Activated CD8-positive, alpha-beta T cell treated with anti-CD3 and anti-CD28 coated beads, Interleukin-2, amount 10 ng/mL, durations not matched to agents 7 days and 5 days (primary cell): ENCODE measurements around the gene KCNMB2. TPM values are rescaled to one million over a fixed set of nuclear protein-coding genes. Genes with fewer than 3 reads are reported as not detected.
"Not testable (repeated sequence)": the region's sequence is repeated elsewhere in the genome, so short reads cannot be mapped to it uniquely, and the experiment has no call there.

Experiments
- ATAC-seq: fragments of 150-1000 bp; cut with Tn5 transposase; one replicate; pipeline ENCODE4 v1.10.0; 2021; ENCODE audit warnings: moderate library complexity
- CTCF ChIA-PET: fragments of 350-600 bp; sonication (Branson Sonifier 250); formaldehyde crosslinking; loops from one replicate; lab custom pipeline; 2021; ENCODE audit warnings: antibody characterized with exemption; lab: Charles Lee
- POLR2A ChIA-PET: fragments of 350-600 bp; sonication (Branson Sonifier 250); formaldehyde crosslinking; loops from one replicate; lab custom pipeline; 2021; ENCODE audit warnings: antibody characterized with exemption; lab: Charles Lee
- DNase-seq: peaks from one replicate; pipeline ENCODE4 v3.0.0-alpha.2; 2020
- H3K27ac Mint-ChIP-seq: one replicate; pipeline ENCODE4 v1.8.0; 2021; ENCODE audit warnings: mild to moderate bottlenecking, mixed read lengths
- H3K27me3 Mint-ChIP-seq: one replicate; pipeline ENCODE4 v1.8.0; 2021; ENCODE audit warnings: low read depth, mixed read lengths
- H3K36me3 Mint-ChIP-seq: one replicate; pipeline ENCODE4 v1.8.0; 2021; ENCODE audit warnings: low read depth, mixed read lengths
- H3K4me1 Mint-ChIP-seq: one replicate; pipeline ENCODE4 v1.8.0; 2021; ENCODE audit warnings: low read depth, mixed read lengths
- H3K4me3 Mint-ChIP-seq: one replicate; pipeline ENCODE4 v1.8.0; 2021; ENCODE audit warnings: mild to moderate bottlenecking, mixed read lengths
- H3K9me3 Mint-ChIP-seq: one replicate; pipeline ENCODE4 v1.8.0; 2022; ENCODE audit warnings: mixed read lengths; ENCODE audit not compliant: insufficient read depth
- total RNA-seq, 2 experiments: library from RNA; stranded (reverse); gene quantifications; one replicate each; pipeline ENCODE4 v1.2.3, GENCODE V29; 2021

Gene KCNMB2
- total RNA-seq, 2 experiments from 2014 or later: not detected

DNA sequence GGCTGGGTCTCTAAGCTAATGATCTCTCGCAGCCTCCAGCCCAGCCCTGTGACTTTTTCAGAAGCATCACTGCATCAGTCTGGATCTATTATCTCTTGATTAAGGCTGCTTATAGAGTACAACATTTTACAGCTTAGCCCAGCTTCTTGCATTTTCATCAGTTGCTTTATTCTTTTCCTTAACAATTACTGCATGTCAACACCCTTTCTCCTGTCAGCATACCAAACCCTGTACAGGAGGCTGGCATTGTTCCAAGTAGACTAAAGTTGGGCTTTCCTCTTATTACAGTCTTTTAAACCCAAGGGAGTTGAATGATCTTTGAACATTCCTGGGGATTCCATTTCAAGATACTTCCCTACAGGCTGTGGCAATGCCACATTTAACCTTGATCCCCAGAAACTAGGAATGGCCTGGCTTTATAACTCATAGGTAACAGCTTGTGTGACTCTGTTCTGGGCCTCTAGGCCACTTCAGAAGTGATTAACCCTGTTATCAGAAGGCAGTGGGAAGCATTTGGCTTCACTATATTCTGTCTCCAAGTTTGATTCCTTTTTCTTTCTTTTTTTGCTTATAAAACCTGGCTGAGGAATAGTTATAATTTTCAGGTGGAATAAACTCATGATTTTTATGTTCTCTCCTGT, 182.9 kb downstream of the KCNMB2 start:
- ChIA-PET POLR2A (no interaction called here), CTCF (no interaction called here)
- no peaks in the 10 kb centered on the region for H3K9me3 Mint-ChIP-seq
- no peaks in the 10 kb centered on the region for H3K27me3 Mint-ChIP-seq
- H3K4me1 Mint-ChIP-seq: no peaks in the 10 kb centered on the region
- H3K27ac Mint-ChIP-seq: no peak overlapping the region
- DNase-seq (no peak), ATAC-seq (no peak)
- H3K4me3 Mint-ChIP-seq: no peak overlapping the region
- H3K36me3 Mint-ChIP-seq: no peaks in the 10 kb centered on the region

DNA sequence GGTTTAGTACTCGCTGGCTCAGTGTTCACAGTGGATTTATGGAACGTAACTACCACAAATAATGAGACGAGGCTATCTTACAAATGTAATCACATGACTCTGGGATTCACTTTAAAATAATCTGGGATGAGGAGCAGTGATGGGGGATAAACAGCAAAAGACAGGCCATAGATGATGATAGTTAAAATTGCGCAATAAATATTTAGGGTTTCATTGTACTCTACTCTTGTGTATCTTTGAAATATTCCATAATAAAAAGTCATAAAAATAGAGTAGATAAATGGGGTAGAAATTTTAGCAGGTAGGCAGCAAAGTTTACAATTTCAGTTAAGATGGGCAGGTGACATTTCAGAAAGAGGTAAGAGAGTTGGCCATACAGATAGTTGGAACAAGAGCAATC, 196.6 kb downstream of the KCNMB2 start:
- H3K4me1 Mint-ChIP-seq: no peaks in the 10 kb centered on the region
- no peaks in the 10 kb centered on the region for H3K9me3 Mint-ChIP-seq
- no peak for ATAC-seq
- no peaks in the 10 kb centered on the region for H3K27me3 Mint-ChIP-seq
- ChIA-PET CTCF (no interaction called here), POLR2A (no interaction called here)
- no peak for DNase-seq
- no peak overlapping the region for H3K4me3 Mint-ChIP-seq
- H3K27ac Mint-ChIP-seq: no peak overlapping the region
- no peaks in the 10 kb centered on the region for H3K36me3 Mint-ChIP-seq

- CTCF ChIA-PET: no interaction called here
- Mint-ChIP-seq H3K9me3 (no peaks in the 10 kb centered on the region), H3K27me3 (no peaks in the 10 kb centered on the region), H3K36me3 (no peaks in the 10 kb centered on the region), H3K27ac (no peak overlapping the region), H3K4me1 (no peaks in the 10 kb centered on the region), H3K4me3 (no peak overlapping the region)
- no peak for ATAC-seq
- no peak for DNase-seq
- POLR2A ChIA-PET: no interaction called here
Measured at GRCh38 chr3:178735032-178735674, 198.9 kb downstream of the KCNMB2 start.

GRCh38 chr3:178736300-178736699, 200.1 kb downstream of the KCNMB2 start:
- no peak for DNase-seq
- no peaks in the 10 kb centered on the region for H3K9me3 Mint-ChIP-seq
- no peaks in the 10 kb centered on the region for H3K27me3 Mint-ChIP-seq
- no peaks in the 10 kb centered on the region for H3K4me1 Mint-ChIP-seq
- no peaks in the 10 kb centered on the region for H3K36me3 Mint-ChIP-seq
- no peak for ATAC-seq
- ChIA-PET POLR2A (no interaction called here), CTCF (no interaction called here)
- H3K4me3 Mint-ChIP-seq: no peak overlapping the region
- H3K27ac Mint-ChIP-seq: no peak overlapping the region

GRCh38 chr3:178739720-178740119, 203.5 kb downstream of the KCNMB2 start:
- Mint-ChIP-seq H3K27ac (no peak overlapping the region), H3K36me3 (no peaks in the 10 kb centered on the region), H3K9me3 (no peaks in the 10 kb centered on the region), H3K4me1 (no peaks in the 10 kb centered on the region), H3K4me3 (no peak overlapping the region), H3K27me3 (no peaks in the 10 kb centered on the region)
- DNase-seq (no peak), ATAC-seq (no peak)
- ChIA-PET CTCF (no interaction called here), POLR2A (no interaction called here)

GRCh38 chr3:178741020-178741419, 204.8 kb downstream of the KCNMB2 start:
- ChIA-PET POLR2A (no interaction called here), CTCF (no interaction called here)
- no peaks in the 10 kb centered on the region for H3K36me3 Mint-ChIP-seq
- no peak overlapping the region for H3K4me3 Mint-ChIP-seq
- H3K4me1 Mint-ChIP-seq: no peaks in the 10 kb centered on the region
- H3K27ac Mint-ChIP-seq: no peak overlapping the region
- ATAC-seq (no peak), DNase-seq (no peak)
- H3K9me3 Mint-ChIP-seq: no peaks in the 10 kb centered on the region
- H3K27me3 Mint-ChIP-seq: no peaks in the 10 kb centered on the region

DNA sequence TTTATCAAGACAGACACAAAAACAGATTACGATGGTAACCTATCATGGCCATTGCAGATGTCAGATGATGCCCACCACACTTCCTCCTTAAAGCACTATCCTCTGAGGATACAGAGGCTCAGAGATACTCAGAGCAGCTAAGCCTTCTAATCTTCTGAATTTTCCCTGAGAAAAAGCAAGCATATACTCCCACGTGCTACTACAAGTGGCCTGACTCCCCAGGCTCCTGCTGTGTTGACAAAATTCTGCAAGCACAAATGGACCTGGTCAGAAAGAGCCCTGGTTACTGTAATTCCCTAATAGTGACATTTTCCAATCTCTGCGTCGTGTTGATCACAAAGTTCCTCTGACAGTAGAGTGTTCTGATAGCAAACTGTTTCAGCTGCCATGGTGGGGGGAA, 207.1 kb downstream of the KCNMB2 start:
- H3K4me1 Mint-ChIP-seq: no peaks in the 10 kb centered on the region
- H3K27ac Mint-ChIP-seq: no peak overlapping the region
- no peak overlapping the region for H3K4me3 Mint-ChIP-seq
- H3K27me3 Mint-ChIP-seq: no peaks in the 10 kb centered on the region
- no peaks in the 10 kb centered on the region for H3K36me3 Mint-ChIP-seq
- ATAC-seq (no peak), DNase-seq (no peak)
- H3K9me3 Mint-ChIP-seq: no peaks in the 10 kb centered on the region
- CTCF ChIA-PET: no interaction called here
- POLR2A ChIA-PET: no interaction called here

DNA sequence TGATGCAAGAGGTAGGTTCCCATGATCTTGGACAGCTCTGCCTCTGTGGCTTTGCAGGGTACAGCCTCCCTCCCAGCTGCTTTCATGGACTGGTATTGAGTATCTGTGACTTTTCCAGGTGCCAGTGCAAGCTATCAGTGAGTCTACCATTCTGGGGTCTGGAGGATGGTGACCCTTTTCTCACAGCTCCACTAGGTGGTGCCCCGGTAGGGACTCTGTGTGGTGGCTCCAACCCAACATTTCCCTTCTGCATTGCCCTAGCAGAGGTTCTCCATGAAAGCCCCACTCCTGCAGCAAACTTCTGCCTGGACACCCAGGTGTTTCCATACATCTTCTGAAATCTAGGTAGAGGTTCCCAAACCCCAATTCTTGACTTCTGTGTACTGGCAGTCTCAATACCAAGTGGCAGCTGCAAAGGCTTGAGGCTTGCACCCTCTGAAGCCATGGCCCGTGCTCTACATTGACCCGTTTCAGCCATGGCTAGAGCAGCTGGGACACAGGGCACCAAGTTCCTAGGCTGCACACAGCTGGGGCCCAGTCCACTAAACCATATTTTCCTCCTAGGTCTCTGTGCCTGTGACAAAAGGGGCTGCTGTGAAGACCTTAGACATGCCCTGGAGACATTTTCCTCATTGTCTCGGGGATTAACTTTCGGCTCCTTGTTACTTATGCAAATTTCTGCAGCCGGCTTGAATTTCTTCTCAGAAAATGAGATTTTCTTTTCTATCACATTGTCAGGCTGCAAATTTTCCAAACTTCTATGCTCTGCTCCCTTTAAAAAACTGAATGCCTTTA, 209.8 kb downstream of the KCNMB2 start:
- not testable (repeated sequence) for H3K36me3 Mint-ChIP-seq, H3K27me3 Mint-ChIP-seq, H3K4me1 Mint-ChIP-seq

DNA sequence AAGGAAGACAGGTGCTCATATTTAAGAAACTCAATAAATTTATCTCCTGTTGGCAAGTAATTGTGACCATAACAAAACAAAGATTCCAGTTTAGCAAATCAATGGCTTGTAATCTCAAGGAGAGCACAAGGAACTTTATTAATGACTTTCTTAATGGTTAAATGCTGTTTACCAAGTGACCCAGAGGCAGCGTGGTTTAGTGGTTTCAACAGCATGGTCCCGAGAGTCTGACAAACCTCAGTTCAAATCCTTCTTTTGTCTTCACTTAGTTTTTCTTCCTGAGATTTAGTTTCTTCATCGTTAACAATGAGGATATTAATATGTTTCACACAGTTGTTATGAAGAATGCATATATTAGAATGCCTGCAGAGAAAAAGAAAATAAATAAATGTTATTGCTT, 212.6 kb downstream of the KCNMB2 start:
- Mint-ChIP-seq H3K27ac (no peak overlapping the region), H3K36me3 (no peaks in the 10 kb centered on the region), H3K4me3 (no peak overlapping the region), H3K9me3 (no peaks in the 10 kb centered on the region), H3K27me3 (no peaks in the 10 kb centered on the region), H3K4me1 (no peaks in the 10 kb centered on the region)
- ChIA-PET POLR2A (no interaction called here), CTCF (no interaction called here)
- ATAC-seq: no peak
- no peak for DNase-seq

More for the DNA sequence above, 209.8 kb downstream of the KCNMB2 start:
- H3K27ac Mint-ChIP-seq, ATAC-seq, POLR2A ChIA-PET, H3K9me3 Mint-ChIP-seq, H3K4me3 Mint-ChIP-seq, CTCF ChIA-PET, DNase-seq: not testable (repeated sequence)

GRCh38 chr3:178749471-178749870, 213.2 kb downstream of the KCNMB2 start:
- ATAC-seq (no peak), DNase-seq (no peak)
- H3K36me3 Mint-ChIP-seq: no peaks in the 10 kb centered on the region
- CTCF ChIA-PET: no interaction called here
- POLR2A ChIA-PET: interaction anchor here (0.6 kb wide), 1 partner anchor 1038 kb away, joined by 3 read pairs; no protein-coding TSS in a partner anchor
- H3K27me3 Mint-ChIP-seq: no peaks in the 10 kb centered on the region
- no peaks in the 10 kb centered on the region for H3K4me1 Mint-ChIP-seq
- H3K4me3 Mint-ChIP-seq: no peak overlapping the region
- no peaks in the 10 kb centered on the region for H3K9me3 Mint-ChIP-seq
- H3K27ac Mint-ChIP-seq: no peak overlapping the region

- no peaks in the 10 kb centered on the region for H3K9me3 Mint-ChIP-seq
- H3K27me3 Mint-ChIP-seq: no peaks in the 10 kb centered on the region
- ChIA-PET POLR2A (no interaction called here), CTCF (interaction anchor here (0.7 kb wide), 1 partner anchor 22 kb away, joined by 3 read pairs; no protein-coding TSS in a partner anchor)
- ATAC-seq (no peak), DNase-seq (no peak)
- H3K36me3 Mint-ChIP-seq: no peaks in the 10 kb centered on the region
- H3K27ac Mint-ChIP-seq: no peak overlapping the region
- no peak overlapping the region for H3K4me3 Mint-ChIP-seq
- no peaks in the 10 kb centered on the region for H3K4me1 Mint-ChIP-seq
Measured at GRCh38 chr3:178750639-178751300, 214.5 kb downstream of the KCNMB2 start.

- no peak for DNase-seq
- H3K4me1 Mint-ChIP-seq: no peaks in the 10 kb centered on the region
- H3K9me3 Mint-ChIP-seq: no peaks in the 10 kb centered on the region
- ChIA-PET CTCF (no interaction called here), POLR2A (no interaction called here)
- no peak overlapping the region for H3K4me3 Mint-ChIP-seq
- no peak overlapping the region for H3K27ac Mint-ChIP-seq
- H3K27me3 Mint-ChIP-seq: no peaks in the 10 kb centered on the region
- no peaks in the 10 kb centered on the region for H3K36me3 Mint-ChIP-seq
- ATAC-seq: no peak
Measured at GRCh38 chr3:178752843-178753242, 216.6 kb downstream of the KCNMB2 start.
